Body of pancreas (tissue), 4 donors: ENCODE results near the gene GABRP.

Experiments
- CTCF ChIP-seq, 7 experiments: fragments of 450-650 bp in 4 of 7; fragments of 200-600 bp in 3 of 7; sonication (generic) in 3 of 7; IDR thresholded peaks; one replicate each; pipeline ENCODE4 v1.5.1; 2016 to 2019; ENCODE audit warnings: antibody characterized with exemption in 7 of 7
- POLR2A ChIP-seq, 3 donors: fragments of 450-650 bp; IDR thresholded peaks; one replicate each; pipeline ENCODE4 v1.6.1; 2016; ENCODE audit warnings: antibody characterized with exemption in 3 of 3, mild to moderate bottlenecking in 2 of 3

GRCh38 chr5:170821257-170821800 lies 37.8 kb downstream of the GABRP start:
- TF ChIP-seq CTCF (IDR thresholded peaks at IDR 0.05) (no peak), POLR2A (IDR thresholded peaks at IDR 0.05) (no peak)
